SW480 (cell line): ENCODE data around the gene ZNF407.
"Not testable (repeated sequence)": the region's sequence is repeated elsewhere in the genome, so short reads cannot be mapped to it uniquely, and the experiment has no call there.

ENCODE experiments used
- DNase-seq: peaks from one replicate; pipeline ENCODE4 v3.0.0-alpha.2; 2016; ENCODE audit warnings: low spot score

ZNF407 gene

DNA sequence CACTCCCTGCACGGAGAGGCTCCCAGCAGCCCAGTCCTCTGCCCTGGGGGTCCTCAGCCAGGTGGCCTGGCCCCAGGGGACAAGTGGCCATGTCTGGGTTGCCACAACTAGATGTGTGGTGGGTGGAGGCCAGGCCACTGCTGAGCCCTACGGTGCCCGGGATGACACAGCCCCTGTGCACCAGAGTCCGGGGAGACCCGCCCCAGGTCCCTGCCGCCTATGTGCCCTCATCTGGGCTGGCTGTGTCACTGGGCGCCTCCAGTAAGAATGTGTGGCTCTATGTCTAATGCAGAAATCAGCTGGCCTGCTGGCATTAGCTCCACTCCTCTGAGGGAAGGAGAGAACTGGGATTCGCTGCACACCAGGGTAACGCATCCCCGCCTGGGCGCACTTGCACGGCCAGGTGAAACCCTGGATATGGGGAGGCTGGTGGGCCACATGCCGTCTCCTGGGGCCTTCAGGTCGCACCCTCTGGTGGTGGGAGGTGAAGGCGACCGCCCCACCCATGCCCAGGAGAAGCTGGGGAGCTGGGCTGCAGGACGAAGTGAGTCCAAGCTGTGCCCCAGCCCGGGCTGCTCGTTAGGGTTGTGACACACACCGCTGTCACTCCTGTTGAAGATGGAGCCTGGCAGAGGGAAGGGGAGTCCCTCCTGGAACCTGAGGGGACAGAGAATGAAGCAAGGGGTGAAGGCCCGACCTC is 475.2 kb downstream of the ZNF407 start:
- DNase-seq, result no peak

DNA sequence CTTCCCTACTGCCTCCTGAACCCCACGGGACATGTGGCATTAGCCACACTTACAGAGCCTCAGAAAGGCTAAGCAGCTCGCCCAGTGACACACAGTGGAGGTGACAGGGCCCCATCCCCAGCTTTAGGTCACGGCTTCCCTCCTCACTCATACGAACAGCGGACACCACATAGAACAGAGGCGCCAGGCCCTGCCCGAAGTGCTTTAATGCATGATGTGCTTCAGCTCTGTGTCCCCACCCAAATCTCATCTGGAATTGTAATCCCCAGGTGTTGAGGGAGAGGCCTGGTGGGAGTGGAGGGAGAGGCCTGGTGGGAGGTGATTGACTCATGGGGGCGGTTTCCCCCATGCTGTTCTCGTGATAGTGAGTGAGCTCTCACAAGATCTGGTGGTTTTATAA is 476.0 kb downstream of the ZNF407 start:
- no peak for DNase-seq

DNA sequence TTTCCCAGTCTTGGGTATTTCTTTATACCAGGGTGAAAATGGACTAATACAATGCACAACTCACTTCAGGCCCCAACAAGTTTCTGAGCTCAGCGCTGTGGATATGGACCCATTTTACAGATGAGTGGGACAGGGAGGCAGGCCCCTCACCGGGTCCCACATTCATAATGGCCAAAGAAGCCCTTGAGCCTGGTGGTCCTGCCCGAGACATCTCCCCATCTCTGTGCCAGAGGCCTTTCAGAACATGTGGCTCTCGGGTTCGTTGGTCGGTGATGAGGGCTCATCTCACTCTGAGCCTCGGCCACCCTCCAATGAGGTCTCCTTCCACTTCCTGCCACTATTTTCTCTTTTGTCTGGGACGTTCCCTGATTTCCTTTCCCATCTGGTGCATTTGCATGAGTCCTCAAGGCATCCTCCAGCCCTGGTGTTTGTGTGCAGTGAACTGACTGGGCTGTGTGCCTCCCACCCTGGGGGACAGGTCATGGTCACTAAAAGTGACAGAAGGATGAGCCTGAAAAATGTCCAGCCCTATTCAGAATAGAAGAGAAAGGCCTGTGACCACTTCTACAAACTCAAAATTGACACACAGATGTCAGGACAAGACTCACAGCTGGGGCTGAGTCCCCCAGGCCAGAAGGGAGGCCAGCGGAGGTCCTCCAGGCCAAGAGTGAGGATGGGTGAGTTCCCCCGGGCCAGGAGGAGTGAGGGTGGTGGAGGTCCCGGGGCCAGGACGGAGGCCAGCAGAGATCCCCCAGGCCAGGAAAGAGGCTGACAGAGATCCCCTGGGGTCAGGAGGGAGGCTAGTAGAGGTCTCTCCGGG is 476.7 kb downstream of the ZNF407 start:
- no peak for DNase-seq

DNA sequence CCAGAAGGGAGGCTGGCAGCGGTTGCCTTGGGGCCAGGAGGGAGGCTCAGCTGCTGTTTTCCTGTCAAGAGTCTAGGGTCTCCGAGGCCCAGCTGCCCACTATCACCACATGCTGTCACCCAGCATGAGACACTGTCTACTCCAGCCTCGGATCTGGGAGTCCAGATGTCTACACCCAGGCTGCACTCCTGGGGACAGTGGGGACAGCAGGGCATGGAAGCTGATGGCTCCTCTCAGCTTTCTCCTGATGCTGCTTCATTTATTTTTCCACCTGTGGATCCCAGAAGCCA is 477.3 kb downstream of the ZNF407 start:
- no peak for DNase-seq

DNA sequence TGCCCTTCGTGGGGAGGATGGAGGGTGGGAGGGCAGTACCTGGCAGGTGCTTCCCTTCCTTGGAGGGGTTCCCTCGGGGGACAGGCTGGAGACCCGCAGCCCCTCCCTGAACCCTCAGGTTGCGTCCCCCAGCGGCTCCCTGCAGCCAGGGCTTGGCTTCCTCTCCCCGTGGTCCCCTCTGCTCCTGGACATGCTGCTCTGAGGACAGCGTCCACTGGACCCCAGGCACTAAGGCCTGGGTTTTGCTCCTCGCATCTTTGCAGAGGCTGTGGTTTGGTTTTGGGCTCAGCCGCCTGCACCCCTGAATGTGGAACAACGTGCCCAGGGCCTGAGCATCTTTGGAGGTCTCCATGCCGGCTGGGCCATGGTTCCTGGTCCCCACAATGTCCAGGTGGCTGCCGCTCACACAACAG is 477.8 kb downstream of the ZNF407 start:
- DNase-seq, result no peak

DNA sequence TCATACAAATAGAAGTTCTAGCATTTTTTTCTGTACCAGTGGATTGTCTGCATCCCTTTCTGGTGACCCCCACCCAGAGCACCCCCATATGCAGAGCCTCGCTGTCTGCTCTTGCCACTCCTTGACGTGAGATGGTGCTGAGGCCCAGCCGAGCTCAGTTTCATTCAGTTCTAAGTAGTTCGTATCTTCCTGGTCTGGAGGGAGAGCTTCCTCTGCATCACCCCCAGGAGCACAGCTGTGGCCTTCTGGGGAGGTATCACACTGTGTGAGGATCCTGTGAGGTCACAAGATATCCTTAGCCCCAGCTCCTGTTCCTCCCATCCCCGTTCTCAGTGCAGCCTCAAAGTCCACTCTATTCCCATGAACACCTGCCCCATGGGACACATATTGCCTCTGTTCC is 478.6 kb downstream of the ZNF407 start:
- no peak for DNase-seq

DNA sequence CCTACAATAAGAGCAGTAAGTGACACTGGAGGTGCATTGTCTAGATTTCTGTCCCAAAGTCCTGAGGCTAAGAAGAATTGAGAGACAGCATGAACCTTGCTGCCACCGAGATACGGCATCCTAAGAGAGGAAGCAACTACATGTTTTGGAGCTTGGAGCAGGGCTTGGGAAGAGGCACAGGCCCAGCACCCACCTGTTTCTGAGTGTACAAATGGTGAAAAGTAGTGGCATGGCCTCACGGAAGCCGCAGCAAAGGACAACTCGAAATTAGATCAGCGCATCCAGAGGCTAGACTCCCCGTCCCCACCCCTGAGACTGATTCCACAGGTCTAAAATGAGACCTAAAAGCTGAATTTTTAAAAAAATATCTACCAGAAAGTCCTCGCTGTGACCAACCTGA is 483.8 kb downstream of the ZNF407 start:
- DNase-seq, result no peak

DNA sequence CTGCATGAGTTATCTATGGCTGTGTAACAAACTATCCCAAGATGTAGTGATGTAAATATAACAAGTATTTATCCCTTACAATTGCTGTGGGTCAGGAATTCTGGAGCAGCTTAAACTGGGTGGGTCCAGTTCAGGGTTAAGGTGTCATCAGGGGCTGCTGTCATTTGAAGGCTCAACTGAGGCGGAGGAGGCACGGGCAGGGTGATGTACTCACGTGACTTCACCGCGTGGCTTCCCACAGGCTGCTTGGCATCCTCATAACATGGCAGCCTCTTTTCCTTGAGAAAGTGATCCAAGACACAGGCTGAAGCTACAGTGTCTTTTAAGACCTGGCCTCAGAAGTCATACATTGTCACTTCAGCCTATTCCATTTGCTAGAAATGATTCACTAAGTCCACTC is 485.5 kb downstream of the ZNF407 start:
- DNase-seq, result no peak

DNA sequence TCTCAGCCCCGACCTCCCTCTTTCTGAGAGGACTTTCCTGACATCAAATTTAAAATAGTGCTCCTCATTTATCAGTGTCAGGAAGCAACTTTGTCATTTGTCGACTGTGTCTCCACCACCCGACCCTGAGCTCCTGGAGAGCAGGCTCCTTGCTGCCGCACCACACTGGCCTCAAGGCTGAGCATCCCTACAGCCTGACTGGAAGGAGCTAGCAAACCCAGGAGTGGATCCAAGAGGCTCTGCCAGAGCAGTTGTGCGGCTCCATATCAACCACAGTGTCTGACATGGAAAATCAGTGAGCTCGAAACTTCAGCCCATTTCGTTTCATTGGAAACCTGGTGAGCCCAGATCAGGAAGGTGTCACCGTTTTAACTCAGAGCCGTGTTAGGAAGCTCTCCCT is 486.1 kb downstream of the ZNF407 start:
- DNase-seq, result no peak

DNA sequence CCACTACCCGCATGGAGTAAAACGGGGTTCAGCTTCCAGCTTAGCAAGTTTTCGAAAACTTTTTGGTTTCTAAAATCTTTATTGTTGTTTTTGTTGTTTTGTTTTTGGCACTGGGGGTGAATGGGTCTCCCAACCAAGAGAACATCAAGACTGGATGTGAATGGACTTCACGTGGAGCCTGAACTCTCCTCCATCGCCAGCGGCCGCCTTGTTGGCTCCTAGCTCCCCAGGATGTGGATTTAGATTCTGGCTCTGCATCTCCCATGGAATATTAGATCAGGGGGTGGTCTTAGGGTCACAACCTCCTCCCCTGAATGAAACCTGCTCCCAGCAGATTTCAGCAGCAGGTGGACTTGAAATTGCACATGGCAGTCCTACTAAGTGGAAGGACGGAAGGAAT is 488.0 kb downstream of the ZNF407 start:
- DNase-seq, result not testable (repeated sequence)

DNA sequence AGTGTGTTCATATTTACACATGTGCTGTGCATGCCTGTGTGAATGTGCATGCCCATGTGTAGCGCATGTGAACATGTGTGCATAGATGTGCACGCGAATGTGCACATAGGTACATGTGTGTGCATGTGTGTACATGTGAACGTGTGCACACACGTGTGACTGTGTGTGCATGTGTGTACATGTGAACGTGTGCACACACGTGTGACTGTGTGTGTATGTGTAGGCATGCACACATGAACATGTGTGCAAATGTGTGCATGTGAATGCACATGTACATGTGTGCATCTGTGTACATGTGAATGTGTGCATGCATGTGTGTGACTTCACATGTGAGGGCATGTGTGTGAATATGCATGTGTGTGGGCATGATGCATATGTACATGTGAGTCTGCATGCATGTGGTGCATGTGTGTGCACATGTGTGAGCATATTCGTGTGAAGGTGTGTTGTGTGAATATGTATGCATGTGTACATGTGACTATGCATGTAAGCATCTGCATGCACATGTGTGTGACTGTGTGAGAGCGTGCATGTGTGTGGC is 488.9 kb downstream of the ZNF407 start:
- no peak for DNase-seq

DNA sequence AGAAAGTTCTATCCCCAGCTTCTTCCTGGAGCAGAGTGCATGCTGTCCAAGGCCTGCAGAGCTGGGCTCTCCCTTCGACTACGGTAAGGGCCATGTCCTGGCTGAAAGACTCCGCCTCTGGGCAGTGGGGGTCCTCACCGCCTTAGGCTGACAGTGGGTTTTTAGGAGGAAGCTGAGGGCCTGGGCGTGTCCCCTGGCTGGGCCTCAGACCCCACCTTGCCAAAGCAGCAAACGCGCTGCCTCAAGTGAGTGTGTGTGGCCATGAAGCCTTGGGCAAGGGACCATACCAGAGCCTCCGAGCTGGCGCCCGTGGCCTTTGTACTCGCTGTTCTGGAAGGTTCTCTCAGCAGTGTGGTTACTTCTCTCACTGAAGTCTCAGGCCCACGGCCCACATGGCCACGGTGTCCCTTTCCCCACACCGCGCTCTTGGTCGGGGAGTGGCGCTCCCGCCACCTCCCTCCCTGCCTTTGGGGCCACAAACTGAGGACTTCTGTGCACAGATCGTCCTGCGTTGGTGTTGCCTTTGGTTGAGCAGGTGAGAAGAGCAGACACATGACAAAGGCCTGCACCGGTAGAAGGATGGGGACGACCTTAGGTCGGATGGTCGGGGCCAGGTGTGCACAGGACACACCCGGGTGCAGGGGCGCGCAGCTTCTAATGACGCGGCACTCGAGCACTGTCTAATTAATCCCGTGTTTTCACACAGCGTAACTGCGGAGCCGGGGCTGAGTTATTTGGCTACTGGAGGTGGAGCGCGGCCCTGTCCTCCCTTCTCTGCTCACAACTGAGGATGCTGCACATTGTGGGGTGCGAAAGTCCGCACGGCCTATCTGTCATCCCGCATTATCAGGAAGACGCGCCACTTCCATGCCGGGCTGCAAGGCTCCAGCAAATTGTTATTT is 489.7 kb downstream of the ZNF407 start:
- DNase-seq, result no peak

DNA sequence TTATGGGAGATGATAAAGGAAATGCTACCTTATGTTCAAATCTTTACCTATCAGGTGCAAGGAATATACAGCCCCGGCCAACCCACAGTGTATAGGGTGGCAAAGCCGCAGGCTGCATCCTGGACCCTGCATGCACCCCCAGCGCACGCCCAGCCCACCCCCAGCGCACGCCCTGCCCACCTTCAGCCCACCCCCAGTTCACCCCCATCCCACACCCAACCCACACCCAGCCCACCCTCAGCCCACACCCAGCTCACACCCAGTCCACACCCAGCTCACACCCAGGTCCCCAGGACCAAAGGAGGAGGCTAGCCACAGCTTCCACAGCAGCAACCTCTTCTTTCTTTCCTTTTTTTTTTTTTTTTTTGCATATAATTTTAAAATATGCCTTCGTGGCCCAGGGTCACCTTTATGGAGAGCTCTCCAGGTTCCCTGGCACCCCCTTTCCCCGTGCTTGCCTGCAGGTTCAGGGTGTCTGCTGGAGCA is 490.4 kb downstream of the ZNF407 start:
- DNase-seq, result no peak

DNA sequence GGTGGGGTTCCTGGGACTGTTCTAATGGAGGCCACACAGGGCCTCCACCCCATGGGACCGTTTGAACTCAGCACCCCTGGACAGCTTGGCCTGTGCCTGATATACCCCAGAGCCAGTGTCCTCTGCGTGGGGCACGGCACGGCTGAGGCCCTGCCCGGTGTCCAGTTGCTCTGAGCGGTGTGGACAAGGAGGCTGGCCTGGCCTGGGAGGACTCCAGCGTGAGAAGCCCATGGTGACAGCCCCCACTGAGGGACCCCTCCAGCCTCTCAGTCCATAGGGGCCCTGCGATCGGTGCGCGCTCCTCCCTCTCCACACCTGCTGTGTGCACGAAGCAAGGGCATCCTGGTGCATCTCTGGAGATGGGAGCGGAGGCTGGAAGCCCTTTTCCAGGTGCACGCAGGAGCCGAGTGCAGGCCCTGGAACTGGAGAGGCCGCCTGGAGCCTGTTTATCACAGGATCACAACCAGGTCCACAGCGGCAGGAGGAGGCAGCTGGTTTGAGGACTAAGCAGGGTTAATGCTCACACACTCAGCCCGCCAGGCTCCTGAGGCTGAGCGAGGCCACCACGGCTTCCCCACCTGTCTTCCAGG is 491.0 kb downstream of the ZNF407 start:
- no peak for DNase-seq

DNA sequence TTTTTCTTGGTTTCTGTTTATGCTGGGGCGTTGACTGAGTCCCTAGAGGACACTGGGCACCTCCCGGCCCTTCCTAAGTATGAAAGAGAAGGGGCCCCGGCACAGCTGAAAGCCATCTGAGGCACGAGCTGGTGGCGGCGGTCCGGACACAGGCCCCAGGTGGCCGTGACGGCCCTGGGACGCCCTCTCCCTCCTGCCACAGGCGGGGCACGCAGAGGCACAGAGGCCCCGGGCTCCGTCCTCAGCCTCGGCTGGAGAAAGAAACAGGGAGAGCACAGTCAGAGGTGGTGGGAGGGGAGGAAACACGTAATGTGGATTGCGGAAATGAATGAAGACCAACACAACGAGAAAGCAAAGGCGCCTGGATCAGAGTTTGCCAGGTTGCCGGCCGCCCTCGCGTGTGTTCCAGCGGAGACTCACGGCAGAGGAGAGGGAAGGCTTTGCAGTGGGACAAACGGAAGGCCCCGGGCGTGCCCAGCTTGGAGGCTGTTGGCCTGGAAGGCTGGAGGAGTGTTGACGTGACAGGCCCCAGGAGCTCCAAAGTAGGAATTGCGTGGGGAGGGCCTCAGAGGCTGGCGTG is 492.2 kb downstream of the ZNF407 start:
- DNase-seq, result no peak

DNA sequence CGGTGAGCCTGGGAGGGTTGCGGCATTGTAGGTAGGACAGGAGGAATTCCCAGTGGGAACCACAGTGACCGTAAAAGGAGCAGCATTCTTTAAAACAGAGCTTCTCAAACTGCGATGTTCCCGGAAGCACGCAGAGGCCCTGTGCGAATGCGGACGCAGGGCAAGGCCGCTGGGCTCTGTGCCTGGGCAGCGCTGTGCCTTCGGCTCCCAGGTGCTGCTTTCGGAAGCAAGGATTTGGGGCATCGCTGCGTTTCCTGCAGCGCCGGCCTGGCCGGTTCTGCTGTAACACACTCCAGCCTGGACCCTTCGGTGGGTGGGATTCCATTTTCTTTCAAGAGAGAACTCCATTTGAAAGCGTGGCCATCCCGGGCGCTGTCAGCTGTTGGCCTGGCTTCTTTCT is 492.7 kb downstream of the ZNF407 start:
- no peak for DNase-seq

DNA sequence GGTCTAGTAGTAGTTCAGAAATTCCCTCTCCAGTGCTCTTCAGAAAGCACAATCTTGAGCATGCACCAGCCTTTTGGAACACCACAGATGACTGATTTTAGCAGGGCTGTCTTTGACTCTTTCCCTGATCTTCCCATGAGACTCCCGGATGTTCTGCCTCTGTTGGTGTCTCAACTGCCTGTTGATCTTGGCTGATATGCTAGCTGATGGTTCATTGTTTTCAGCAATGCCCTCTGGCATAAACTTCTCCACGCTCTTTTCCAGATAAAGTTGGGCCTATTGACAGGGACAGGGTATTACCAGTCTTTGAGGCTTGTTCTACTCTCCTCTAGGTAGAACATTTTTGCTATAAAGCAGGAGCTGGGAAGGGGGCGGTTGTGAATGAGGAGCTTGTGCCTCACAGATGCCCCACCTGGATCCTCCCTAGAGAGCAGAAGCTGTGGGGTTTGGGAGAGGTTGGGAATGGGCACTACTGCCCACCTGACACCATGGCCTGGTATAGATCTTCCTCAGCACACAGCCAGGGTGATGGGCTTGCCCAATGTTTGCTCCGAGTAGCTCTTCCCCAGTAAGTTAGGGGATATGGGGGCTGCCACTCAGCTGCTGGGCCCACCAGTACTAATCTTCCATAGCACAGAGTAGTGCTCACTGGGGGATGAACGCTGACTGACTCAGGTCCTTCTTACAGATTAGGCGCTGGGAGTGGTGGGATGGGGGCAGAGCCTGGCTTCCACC is 500.0 kb downstream of the ZNF407 start:
- DNase-seq, result no peak

DNA sequence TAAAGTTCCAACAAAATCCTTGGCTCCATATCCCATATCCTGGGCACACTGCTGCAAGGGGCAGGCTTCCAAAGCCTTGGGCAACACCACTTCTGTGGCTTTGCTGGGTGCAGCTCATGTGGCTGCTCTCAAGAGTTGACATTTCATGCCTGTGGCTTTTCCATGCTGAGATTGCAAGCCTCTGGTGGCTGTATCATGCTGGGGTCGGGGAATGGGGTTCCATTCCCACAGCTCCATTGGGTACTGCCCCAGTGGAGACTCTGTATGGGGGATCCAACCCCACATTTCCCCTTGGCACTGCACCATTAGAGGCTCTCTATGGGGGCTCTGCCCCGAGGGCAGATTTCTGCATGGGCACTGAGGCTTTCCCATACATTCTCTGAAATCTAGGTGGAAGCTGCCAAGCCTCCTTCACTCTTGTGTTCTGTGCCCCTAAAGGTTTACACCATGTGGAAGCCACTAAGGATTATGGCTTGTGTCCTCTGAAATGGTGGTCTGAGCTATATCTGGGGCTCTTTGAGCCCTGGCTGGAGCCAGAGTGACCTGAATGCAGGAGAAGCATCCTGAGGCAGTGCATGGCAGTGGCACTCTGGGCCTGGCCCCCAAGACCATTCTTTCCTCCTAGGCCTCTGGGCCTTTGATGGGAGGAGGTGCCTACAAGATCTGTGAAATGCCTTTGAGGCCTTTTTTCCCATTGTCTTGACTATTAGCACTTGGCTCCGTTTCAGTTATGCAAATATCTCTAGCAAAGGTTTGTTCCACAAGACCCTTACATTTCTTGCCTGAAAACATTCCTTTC is 503.4 kb downstream of the ZNF407 start:
- DNase-seq, result no peak

DNA sequence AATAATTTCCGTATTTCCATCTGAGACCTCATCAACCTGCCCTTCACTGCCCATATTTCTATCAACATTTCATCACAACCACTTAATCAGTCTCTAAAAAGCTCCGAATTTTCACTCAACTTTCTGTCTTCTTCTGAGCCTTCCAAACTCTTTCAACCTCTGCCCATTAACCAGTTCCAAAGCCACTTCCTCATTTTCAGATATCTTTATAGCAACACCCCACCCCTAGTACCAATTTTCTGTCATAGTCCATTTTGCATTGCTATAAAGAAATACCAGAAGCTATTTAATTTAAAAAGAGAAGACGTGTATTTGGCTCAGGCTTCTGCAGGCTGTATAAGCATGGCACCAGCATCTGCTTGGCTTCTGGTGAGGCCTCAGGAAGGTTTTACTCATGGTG is 504.2 kb downstream of the ZNF407 start:
- DNase-seq, result no peak

DNA sequence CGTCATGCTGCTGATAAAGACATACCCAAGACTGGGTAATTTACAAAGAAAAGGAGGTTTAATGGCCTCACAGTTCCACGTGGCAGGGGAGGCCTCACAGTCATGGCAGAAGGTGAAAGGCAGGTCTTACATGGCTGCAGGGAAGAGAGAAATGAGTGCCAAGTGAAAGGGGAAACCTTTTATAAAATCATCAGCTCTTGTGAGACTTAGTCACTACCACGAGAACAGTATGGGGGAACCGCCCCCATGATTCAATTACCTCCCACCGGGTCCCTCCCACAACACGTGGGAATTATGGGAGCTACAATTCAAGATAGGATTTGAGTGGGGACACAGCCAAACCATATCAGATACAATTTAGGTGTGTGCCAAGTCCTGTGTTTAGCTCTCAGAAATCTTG is 506.4 kb downstream of the ZNF407 start:
- DNase-seq, result not testable (repeated sequence)
